Skin of body (tissue), 2 donors: Measurements from ENCODE around the gene UPF2. TPM values are rescaled to one million over a fixed set of nuclear protein-coding genes. Genes with fewer than 3 reads are reported as not detected.
A peak's percentile ranks its signal among the peaks of the same experiment; 100 is the strongest.
"Not testable (repeated sequence)": the region's sequence is repeated elsewhere in the genome, so short reads cannot be mapped to it uniquely, and the experiment has no call there.

Experiments
- DNase-seq: peaks from one replicate; lab custom pipeline; 2025; lab: John Stamatoyannopoulos, UW
- total RNA-seq: library from RNA; depleted of rRNA; stranded (reverse); fragments of >200 nt; gene quantifications from one replicate; pipeline ENCODE4 v1.2.3, GENCODE V29; 2014

UPF2 gene
- total RNA-seq, 1 donor from 2014 or later: 24.7 TPM

- no peak for DNase-seq
Observed at GRCh38 chr10:12045596-12045995, 3.0 kb upstream of the UPF2 start.

GRCh38 chr10:12042409-12042796 lies 206 bp downstream of the UPF2 start:
- DNase-seq: peak; percentile 7

- DNase-seq: no peak
Observed at GRCh38 chr10:12041766-12042408, 722 bp downstream of the UPF2 start.

- DNase-seq: no peak
Observed at GRCh38 chr10:12036073-12036655, 6.4 kb downstream of the UPF2 start.

- no peak for DNase-seq
Observed at GRCh38 chr10:12031404-12031803, 11.2 kb downstream of the UPF2 start.

GRCh38 chr10:12027539-12027938 lies 15.1 kb downstream of the UPF2 start:
- no peak for DNase-seq

- DNase-seq: no peak
Observed at GRCh38 chr10:12025591-12025990, 17.0 kb downstream of the UPF2 start.

GRCh38 chr10:12022580-12023257 lies 19.9 kb downstream of the UPF2 start:
- no peak for DNase-seq

GRCh38 chr10:12020574-12020973 lies 22.0 kb downstream of the UPF2 start:
- no peak for DNase-seq

GRCh38 chr10:12019283-12019971 lies 23.2 kb downstream of the UPF2 start:
- DNase-seq: no peak

- DNase-seq: no peak
Observed at GRCh38 chr10:12018438-12019282, 23.9 kb downstream of the UPF2 start.

- no peak for DNase-seq
Observed at GRCh38 chr10:12013926-12014325, 28.7 kb downstream of the UPF2 start.

- not testable (repeated sequence) for DNase-seq
Observed at GRCh38 chr10:12013391-12013790, 29.2 kb downstream of the UPF2 start.

GRCh38 chr10:12010353-12010752 lies 32.3 kb downstream of the UPF2 start:
- DNase-seq: no peak

- not testable (repeated sequence) for DNase-seq
Observed at GRCh38 chr10:12008842-12009241, 33.8 kb downstream of the UPF2 start.

- no peak for DNase-seq
Observed at GRCh38 chr10:12006671-12007070, 35.9 kb downstream of the UPF2 start.

GRCh38 chr10:11993834-11994468 lies 48.7 kb downstream of the UPF2 start:
- DNase-seq: no peak

- DNase-seq: no peak
Observed at GRCh38 chr10:11988924-11989323, 53.7 kb downstream of the UPF2 start.

- DNase-seq: peak; percentile 63
Observed at GRCh38 chr10:11986593-11987216, 55.9 kb downstream of the UPF2 start.

- no peak for DNase-seq
Observed at GRCh38 chr10:11982253-11982652, 60.4 kb downstream of the UPF2 start.
